Endothelial cell of umbilical vein (primary cell): ENCODE results near the gene IL1R1. TPM values are rescaled to one million over a fixed set of nuclear protein-coding genes. Genes with fewer than 3 reads are reported as not detected.

ENCODE experiments used
- BruUV-seq: library from RNA; stranded (reverse); fragments of 400-500 nt; replicated peaks from 2 replicates; lab custom pipeline; 2021; lab: Mats Ljungman, UMichigan
- CTCF ChIA-PET: fragments of 300-600, 350-600 bp; sonication (Branson Sonifier 250); formaldehyde crosslinking; loops from one replicate; lab custom pipeline; 2021; ENCODE audit warnings: antibody characterized with exemption, inconsistent platforms; lab: Charles Lee
- POLR2A ChIA-PET: fragments of 300-600, 350-600 bp; sonication (Branson Sonifier 250); formaldehyde crosslinking; loops from one replicate; lab custom pipeline; 2021; ENCODE audit warnings: antibody characterized with exemption, inconsistent platforms; lab: Charles Lee
- DNase-seq: peaks from one replicate; pipeline ENCODE4 v3.0.0-alpha.2; 2011; ENCODE audit warnings: low read depth, low spot score
- FAIRE-seq: peaks from 2 replicates; lab custom pipeline; 2011; peaks lifted over from hg19 to GRCh38; lab: Jason Lieb, UNC
- H2AFZ ChIP-seq: 2 replicates; pipeline ENCODE4 v1.6.0; 2012; ENCODE audit warnings: low read depth, low read length, control low read depth, inconsistent platforms
- H3K27ac ChIP-seq: 2 replicates; pipeline ENCODE4 v1.5.1; 2011; ENCODE audit warnings: low read depth, mild to moderate bottlenecking, control low read depth, low read length, moderate library complexity; ENCODE audit not compliant: insufficient read depth
- H3K27me3 ChIP-seq, 2 experiments: 2 replicates each; pipeline versions ENCODE4 v1.6.0 to v1.6.1; 2011; ENCODE audit warnings: low read length in 2 of 2, mixed read lengths in 1 of 2; ENCODE audit not compliant: control insufficient read depth in 2 of 2, insufficient read depth in 2 of 2
- H3K36me3 ChIP-seq, 2 experiments: 2 replicates in 1 of 2; 3 replicates in 1 of 2; pipeline ENCODE4 v1.5.1; 2011; ENCODE audit warnings: low read length in 2 of 2, mild to moderate bottlenecking in 1 of 2, moderate library complexity in 1 of 2; ENCODE audit not compliant: control insufficient read depth in 2 of 2, insufficient read depth in 2 of 2; ENCODE audit errors: extremely low read depth in 1 of 2
- H3K4me1 ChIP-seq: 3 replicates; pipeline ENCODE4 v1.5.1; 2011; ENCODE audit warnings: mild to moderate bottlenecking, low read length; ENCODE audit not compliant: control insufficient read depth, insufficient read depth; ENCODE audit errors: extremely low read depth
- H3K4me2 ChIP-seq: 2 replicates; pipeline ENCODE4 v1.6.1; 2011; ENCODE audit warnings: low read length, control low read depth, mixed read lengths; ENCODE audit not compliant: insufficient read depth
- H3K4me3 ChIP-seq, 3 experiments: fragments of 200-600 bp in 1 of 3; sonication (generic), shearing (Covaris generic) in 1 of 3; replicated peaks in 1 of 3; 2 replicates each; pipeline ENCODE4 v1.5.1; 2011 to 2016; ENCODE audit warnings: control low read depth in 3 of 3, low read length in 3 of 3, mild to moderate bottlenecking in 2 of 3, inconsistent platforms in 1 of 3, low read depth in 1 of 3, moderate library complexity in 1 of 3; ENCODE audit not compliant: insufficient read depth in 1 of 3
- H3K79me2 ChIP-seq: 2 replicates; pipeline ENCODE4 v1.6.0; 2012; ENCODE audit warnings: low read length, inconsistent platforms; ENCODE audit not compliant: control insufficient read depth, insufficient read depth
- H3K9ac ChIP-seq: replicated peaks from 2 replicates; pipeline ENCODE3; 2011; ENCODE audit warnings: low read length, control low read depth; ENCODE audit not compliant: insufficient read depth; ENCODE audit errors: extremely low read depth
- H3K9me1 ChIP-seq: replicated peaks from 3 replicates; pipeline ENCODE4 v1.6.0; 2011; ENCODE audit warnings: mild to moderate bottlenecking, low read length; ENCODE audit not compliant: control insufficient read depth, insufficient read depth; ENCODE audit errors: extremely low read depth
- H3K9me3 ChIP-seq: replicated peaks from 2 replicates; pipeline ENCODE4 v1.5.1; 2012; ENCODE audit warnings: low read length, inconsistent platforms; ENCODE audit not compliant: control insufficient read depth, insufficient read depth
- H4K20me1 ChIP-seq: replicated peaks from 2 replicates; pipeline ENCODE3; 2011; ENCODE audit warnings: mild to moderate bottlenecking, low read length; ENCODE audit not compliant: control insufficient read depth, insufficient read depth; ENCODE audit errors: extremely low read depth
- EZH2 ChIP-seq: IDR thresholded peaks from 2 replicates; pipeline ENCODE4 v1.6.1; 2012; ENCODE audit warnings: borderline replicate concordance, low read depth, mild to moderate bottlenecking, moderate library complexity, low read length, inconsistent platforms; ENCODE audit not compliant: severe bottlenecking
- FOS ChIP-seq: IDR thresholded peaks from 2 replicates; pipeline ENCODE4 v1.6.1; 2011; ENCODE audit warnings: mild to moderate bottlenecking, low read length, moderate library complexity, borderline replicate concordance; ENCODE audit not compliant: insufficient read depth
- GATA2 ChIP-seq: IDR thresholded peaks from 2 replicates; pipeline ENCODE4 v1.7.0; 2011; ENCODE audit warnings: low read depth, mild to moderate bottlenecking, moderate library complexity, mixed read lengths, low read length; ENCODE audit not compliant: insufficient read length, insufficient read depth
- JUN ChIP-seq: IDR thresholded peaks from 2 replicates; pipeline ENCODE4 v1.6.1; 2011; ENCODE audit warnings: borderline replicate concordance, low read depth; ENCODE audit not compliant: insufficient read length, insufficient read depth
- MYC ChIP-seq: IDR thresholded peaks from one replicate; pipeline ENCODE4 v1.6.1; 2011; ENCODE audit warnings: mild to moderate bottlenecking, low read depth, low read length
- POLR2A ChIP-seq: IDR thresholded peaks from 2 replicates; pipeline ENCODE4 v1.6.1; 2012; ENCODE audit warnings: low read depth, mild to moderate bottlenecking, control low read depth, low read length
- POLR2AphosphoS5 ChIP-seq: IDR thresholded peaks from 2 replicates; pipeline ENCODE4 v1.6.1; 2012; ENCODE audit warnings: low read depth, mild to moderate bottlenecking, control low read depth, low read length, moderate library complexity; ENCODE audit not compliant: insufficient read depth
- dilution Hi-C: fragments of 300-500 bp; cut with MboI; formaldehyde crosslinking; loops from one replicate; pipeline ENCODE4 v1.15.0; 2019; ENCODE audit warnings: low sequenced_read_pairs; ENCODE audit not compliant: extremely low pct_ligation_motif_present
- intact Hi-C: fragments of 100-400 bp; cut with micrococcal nuclease; formaldehyde crosslinking; loops from one replicate; pipeline ENCODE4 v1.10.0; 2022
- polyA plus RNA-seq, 4 experiments: library from polyadenylated mRNA; depleted of rRNA in 3 of 4; stranded (reverse) in 3 of 4; unstranded in 1 of 4; fragments of >200 nt; gene quantifications; 2 replicates each; pipeline versions ENCODE4 v1.2.1 to v1.2.3, GENCODE V29; 2011 to 2012; ENCODE audit warnings: missing spikeins in 1 of 4
- total RNA-seq: library from RNA; stranded (reverse); gene quantifications from 2 replicates; pipeline ENCODE4 v1.2.3, GENCODE V29; 2021
- TF ChIP-seq, protein P1 (sequence below): IDR thresholded peaks from 2 replicates; pipeline ENCODE4 v1.6.1; 2011; ENCODE audit not compliant: insufficient read depth, insufficient read length
- TF ChIP-seq, protein P2 (sequence below), 2 donors: IDR thresholded peaks; 1 replicate in 1 of 2; 2 replicates in 1 of 2; pipeline ENCODE4 v1.5.1; 2011; ENCODE audit warnings: low read length in 2 of 2, mild to moderate bottlenecking in 2 of 2, moderate library complexity in 2 of 2, control low read depth in 1 of 2, inconsistent platforms in 1 of 2, low read depth in 1 of 2; ENCODE audit not compliant: insufficient read depth in 1 of 2; ENCODE audit errors: extremely low read depth in 1 of 2

Gene IL1R1
- total and polyA plus RNA-seq, 2 donors (not counting 3 experiments of a cell fraction or from before 2014, with no cell fraction given), result 5.4 to 5.5 TPM

DNA sequence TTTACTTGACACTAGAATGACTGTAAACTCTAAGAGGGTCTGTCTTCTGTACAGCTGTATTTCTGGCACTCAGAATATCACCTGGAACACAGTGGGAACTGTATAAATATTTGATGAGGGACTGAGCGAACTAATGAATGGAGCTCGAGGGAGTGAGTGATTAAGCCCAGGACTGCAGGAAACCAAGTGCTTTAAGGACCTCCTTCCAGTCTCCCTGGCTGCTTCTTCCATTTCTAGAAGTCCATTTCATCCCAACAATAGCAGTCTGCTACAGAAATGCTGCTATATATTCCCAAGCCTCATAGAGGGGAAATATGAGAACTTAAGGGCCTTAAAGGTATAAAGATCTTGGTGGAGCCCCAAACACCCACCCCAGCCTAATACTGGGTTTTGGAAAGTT lies 41.5 kb downstream of the IL1R1 start:
- no peaks in the 10 kb centered on the region for H3K79me2 ChIP-seq
- POLR2A ChIA-PET, result no interaction called here
- TF ChIP-seq JUN (no peak), MYC (no peak), POLR2AphosphoS5 (no peak), GATA2 (no peak), FOS (no peak), POLR2A (no peak), EZH2 (no peak)
- TF ChIP-seq, protein P1, sequence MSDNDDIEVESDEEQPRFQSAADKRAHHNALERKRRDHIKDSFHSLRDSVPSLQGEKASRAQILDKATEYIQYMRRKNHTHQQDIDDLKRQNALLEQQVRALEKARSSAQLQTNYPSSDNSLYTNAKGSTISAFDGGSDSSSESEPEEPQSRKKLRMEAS, result no peak
- TF ChIP-seq, protein P2, sequence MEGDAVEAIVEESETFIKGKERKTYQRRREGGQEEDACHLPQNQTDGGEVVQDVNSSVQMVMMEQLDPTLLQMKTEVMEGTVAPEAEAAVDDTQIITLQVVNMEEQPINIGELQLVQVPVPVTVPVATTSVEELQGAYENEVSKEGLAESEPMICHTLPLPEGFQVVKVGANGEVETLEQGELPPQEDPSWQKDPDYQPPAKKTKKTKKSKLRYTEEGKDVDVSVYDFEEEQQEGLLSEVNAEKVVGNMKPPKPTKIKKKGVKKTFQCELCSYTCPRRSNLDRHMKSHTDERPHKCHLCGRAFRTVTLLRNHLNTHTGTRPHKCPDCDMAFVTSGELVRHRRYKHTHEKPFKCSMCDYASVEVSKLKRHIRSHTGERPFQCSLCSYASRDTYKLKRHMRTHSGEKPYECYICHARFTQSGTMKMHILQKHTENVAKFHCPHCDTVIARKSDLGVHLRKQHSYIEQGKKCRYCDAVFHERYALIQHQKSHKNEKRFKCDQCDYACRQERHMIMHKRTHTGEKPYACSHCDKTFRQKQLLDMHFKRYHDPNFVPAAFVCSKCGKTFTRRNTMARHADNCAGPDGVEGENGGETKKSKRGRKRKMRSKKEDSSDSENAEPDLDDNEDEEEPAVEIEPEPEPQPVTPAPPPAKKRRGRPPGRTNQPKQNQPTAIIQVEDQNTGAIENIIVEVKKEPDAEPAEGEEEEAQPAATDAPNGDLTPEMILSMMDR (IDR thresholded peaks at IDR 0.05; ENCODE audit: extremely low read depth in 1 of 2, insufficient read depth in 1 of 2, low read depth in 1 of 2, low read length in 2 of 2), result no peak
- no peaks in the 10 kb centered on the region for H3K9me1 ChIP-seq
- BruUV-seq, result no TSS peak
- H3K4me2 ChIP-seq, result no peak overlapping the region
- DNase-seq (no peak), FAIRE-seq (no peak)
- no peak overlapping the region for H3K27ac ChIP-seq
- no peaks in the 10 kb centered on the region for H3K27me3 ChIP-seq
- dilution Hi-C loops (no loop called here), intact Hi-C loops (loop anchor here (2.0 kb wide), 2 partner anchors 57 to 163 kb away; no protein-coding TSS in a partner anchor)
- CTCF ChIA-PET, result interaction anchor here (1.2 to 3.1 kb wide), 3 partner anchors 42 to 164 kb away, joined by 3 to 23 read pairs (median 6); no protein-coding TSS in a partner anchor
- no peaks in the 10 kb centered on the region for H3K36me3 ChIP-seq
- H3K4me1 ChIP-seq, result peaks cover 18% of the 10 kb centered on the region
- H3K4me3 ChIP-seq, result no peak overlapping the region
- H4K20me1 ChIP-seq, result no peaks in the 10 kb centered on the region
- H2AFZ ChIP-seq, result no peak overlapping the region
- H3K9me3 ChIP-seq, result no peaks in the 10 kb centered on the region
- no peak overlapping the region for H3K9ac ChIP-seq
